Glomerular visceral epithelial cell (primary cell): Measurements from ENCODE around the gene VWA8.
"Not testable (repeated sequence)": the region's sequence is repeated elsewhere in the genome, so short reads cannot be mapped to it uniquely, and the experiment has no call there.

Experiments
- DNase-seq: peaks from one replicate; pipeline ENCODE4 v3.0.0-alpha.2; 2016; ENCODE audit errors: extremely low spot score

The VWA8 gene

DNA sequence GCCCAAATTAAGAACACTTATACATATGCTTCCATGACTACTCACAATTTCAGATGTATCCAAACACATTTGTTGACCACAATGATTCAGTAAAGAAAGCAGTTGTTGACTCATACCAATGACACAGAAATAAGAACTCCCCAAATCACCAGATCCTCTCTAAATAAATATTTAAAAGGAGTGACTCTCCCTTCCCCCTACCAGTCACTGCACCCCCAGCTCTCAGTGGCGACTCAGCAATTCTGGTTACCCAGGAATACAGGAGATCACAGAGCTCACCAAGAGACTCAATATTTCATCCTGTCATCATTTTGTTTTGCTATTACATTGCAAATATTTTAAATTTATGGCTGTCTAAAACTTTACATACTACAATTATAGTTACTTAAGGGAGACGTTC, 372.0 kb downstream of the VWA8 start:
- DNase-seq, result peak; percentile 70

DNA sequence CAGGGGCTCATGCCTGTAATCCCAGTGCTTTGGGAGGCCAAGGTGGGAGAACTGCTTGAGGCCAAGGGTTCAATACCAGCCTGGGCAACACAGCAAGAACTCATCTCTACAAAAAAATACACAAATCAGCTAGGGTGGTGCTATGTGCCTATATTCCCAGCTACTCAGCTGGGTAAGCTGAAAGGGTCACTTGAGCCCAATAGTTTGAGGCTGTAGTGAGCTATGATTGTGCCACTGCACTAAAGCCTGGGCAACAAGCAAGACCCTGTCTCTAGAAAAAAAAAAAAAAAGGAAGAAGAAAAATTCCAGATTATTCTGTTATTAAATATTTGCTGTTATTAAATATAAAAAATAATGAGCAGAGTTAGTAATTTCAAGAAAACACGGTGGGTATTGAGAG, 372.5 kb downstream of the VWA8 start:
- DNase-seq, result no peak

DNA sequence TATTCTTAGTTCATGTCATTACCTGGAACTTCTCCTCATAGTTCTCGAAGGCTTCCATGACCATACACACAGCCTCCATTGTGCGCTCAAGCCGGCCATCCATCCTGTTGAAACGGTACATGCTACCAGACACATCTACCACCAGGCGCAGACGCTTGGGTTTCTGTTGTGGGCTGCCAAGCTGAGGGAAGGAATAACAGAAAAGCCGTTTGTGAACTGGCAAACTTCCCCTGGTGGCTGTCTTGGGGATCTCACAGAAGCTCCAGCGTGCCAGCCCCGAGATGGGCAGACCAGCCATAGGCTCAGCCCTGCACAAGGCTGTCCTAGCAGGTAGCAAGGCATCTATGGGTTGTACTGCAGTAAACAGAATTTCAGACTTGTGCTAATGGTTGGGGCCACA, 373.4 kb downstream of the VWA8 start:
- DNase-seq, result no peak

DNA sequence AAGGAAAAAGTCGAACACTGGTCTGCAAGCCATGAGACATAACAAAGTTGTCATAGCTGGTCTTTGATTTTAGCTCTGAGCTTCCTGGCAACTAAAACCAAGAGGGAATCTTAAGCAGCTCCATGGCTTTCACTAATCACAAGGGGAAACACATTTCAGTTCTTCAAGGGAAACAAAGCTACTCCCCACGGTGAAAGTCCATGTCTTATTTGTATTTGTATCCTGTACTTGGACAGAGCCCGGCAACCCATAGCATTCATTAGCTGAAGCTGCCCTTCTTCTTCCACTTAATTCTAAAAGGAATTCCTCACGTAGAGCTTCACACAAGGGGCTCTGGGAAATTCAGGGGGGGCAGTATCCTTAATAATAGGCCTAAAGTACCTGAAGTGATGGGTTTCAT, 374.7 kb downstream of the VWA8 start:
- no peak for DNase-seq

DNA sequence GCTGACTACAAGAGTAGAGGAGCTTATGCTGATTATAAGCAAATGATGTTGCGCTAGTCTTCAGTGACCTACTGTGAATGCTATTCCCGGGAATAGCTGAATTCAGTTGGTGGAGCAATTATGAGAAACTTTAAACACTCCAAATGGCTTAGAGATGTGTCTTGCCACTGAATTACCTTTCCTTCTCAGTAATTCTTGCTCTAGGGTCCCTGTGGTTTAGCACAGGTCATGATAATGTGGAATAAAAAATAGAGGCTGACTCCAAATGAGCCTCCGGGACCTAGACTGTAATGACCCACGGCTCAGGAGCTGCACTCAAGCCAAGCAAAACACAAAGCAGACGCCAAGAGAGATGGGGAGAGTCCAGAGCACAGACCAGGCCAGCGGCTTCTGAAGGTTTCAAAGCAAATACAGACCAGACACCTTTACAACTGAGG, 378.9 kb downstream of the VWA8 start:
- no peak for DNase-seq

DNA sequence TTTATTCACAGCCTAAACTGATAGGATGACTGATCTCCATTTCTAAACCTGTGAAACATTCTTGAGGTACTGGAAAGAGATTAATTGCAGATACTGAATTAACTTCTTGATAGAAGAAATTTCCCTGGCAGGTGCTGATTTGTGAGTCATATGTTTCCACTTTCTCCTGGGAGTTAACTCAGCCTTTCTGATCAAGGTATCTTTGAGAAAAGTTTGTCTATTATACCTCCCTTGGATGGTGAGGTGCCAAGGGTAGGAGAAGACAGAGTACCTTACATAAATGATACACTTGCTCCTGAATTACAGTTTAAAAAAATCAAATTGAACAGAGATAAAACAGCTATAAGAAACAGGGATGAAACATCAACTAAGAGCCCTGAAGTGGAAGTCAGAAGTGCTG, 380.6 kb downstream of the VWA8 start:
- DNase-seq, result no peak

DNA sequence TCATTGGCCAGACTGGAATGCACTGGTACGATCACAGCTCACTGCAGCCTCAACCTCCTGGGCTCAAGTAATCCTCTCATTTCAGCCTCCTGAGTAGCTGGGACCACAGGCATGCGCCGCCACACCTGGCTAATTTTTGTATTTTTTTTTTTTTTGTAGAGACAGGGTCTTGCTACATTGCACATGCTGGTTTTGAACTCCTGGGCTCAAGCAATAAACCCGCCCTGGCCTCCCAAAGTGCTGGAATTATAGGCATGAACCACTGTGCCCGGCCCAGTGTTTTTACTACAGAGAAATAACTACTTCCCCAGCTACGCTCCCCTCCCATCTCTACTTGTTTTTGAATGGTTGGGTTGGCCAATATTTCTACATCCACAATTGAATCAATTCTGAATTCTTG, 381.0 kb downstream of the VWA8 start:
- no peak for DNase-seq

DNA sequence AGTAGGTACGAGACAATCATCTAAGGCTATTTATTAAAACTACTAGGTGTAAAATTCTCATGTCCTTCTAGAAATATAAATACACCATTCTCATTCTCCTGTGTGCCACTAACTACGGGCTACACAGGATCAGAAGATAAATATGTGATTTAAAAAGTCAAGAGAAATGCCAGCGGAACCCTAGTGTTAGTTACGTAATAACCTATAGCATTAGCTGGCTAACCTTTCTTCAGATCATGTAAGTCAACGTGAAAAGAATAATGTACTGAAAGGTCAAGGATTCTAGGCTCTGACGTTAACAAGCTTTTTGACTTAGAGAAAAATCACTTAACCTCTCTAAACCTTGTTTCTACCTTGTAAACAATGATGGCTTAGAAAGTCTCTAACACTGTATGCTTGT, 381.7 kb downstream of the VWA8 start:
- no peak for DNase-seq

DNA sequence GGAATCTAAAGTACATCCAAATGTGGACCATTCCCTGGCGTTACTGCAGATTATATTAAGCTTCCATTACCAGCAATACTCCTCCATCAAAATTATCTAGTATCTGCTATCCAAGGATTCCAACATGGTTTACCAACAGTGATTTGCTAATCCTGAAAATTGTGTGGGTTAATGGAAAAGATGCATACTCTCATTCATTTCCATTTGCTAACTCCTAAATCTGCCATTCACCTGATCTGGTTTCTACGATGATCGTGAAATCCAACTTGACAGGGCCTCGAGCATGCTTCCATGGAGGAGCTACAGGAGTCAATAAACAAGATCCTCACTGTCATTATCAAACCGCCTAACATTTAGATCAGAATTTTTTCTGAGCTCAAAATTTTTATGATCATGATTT, 382.5 kb downstream of the VWA8 start:
- DNase-seq, result no peak

DNA sequence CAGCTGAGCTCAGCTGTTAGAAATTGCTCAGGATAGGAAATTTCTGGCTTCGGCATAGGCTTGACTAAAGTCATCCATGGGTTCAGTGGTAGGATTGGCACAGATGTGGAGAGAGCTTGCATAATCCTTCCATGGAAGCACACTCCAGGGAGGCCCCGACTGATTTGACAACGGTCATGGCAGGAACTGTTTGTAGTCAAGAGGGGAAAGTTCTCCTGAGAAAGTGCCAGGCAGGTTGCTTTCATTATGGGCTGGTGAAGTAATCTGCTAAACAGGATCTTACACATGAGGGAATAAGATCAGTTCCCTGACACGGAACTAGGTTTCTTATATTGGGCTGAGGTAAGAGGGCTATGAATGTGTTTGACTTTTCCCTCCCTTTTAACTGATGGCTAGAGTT, 383.5 kb downstream of the VWA8 start:
- DNase-seq, result no peak

DNA sequence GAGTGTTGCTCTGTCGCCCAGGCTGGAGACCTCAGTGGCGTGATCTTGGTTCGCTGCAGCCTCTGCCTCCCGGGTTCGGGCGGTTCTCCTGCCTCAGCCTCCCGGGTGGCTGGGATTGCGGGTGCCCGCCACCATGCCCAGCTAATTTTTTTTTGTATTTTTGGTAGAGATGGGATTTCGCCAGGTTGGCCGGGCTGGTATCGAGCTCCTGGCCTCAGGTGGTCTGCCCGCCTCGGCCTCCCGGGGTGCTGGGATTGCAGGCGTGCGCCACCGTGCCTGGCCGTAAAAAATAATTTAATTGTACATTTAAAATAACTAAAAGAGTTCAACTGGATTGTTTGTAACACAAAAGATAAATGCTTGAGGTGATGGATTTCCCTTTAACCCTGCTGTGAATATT, 387.3 kb downstream of the VWA8 start:
- DNase-seq, result not testable (repeated sequence)

DNA sequence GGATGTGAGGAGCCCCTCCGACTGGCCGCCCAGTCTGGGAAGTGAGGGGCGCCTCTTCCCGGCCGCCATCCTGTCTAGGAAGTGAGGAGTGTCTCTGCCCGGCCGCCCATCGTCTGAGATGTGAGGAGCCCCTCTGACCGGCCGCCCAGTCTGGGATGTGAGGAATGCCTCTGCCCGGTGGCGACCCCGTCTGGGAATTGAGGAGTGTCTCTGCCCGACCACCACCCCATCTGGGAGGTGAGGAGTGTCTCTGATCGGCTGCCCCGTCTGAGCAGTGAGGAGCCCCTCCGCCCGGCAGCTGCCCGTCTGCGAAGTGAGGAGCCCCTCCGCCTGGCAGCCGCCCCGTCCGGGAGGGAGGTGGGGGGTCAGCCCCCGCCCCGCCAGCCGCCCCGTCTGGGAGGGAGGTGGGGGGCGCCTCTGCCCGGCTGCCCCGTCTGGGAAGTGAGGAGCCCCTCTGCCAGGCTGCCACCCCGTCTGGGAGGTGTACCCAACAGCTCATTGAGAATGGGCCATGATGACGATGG, 389.0 kb downstream of the VWA8 start:
- DNase-seq, result not testable (repeated sequence)

DNA sequence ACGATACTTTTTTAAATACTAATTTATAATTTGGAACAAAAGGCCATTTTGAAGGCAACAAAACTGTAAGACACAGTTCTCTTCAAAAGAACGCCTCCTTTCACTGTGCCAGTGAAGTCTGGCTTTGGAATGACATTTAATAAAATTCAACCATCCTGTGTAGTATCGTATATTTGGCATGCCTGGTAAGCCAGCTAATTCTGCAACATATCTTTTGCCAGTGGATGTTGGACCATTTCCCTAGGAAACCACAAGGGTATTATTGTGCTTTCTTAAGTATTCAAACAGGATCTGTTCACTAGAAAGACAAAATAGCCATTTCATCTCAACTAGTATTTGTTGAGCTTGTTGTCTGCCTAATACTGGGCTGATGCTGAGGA, 391.9 kb downstream of the VWA8 start:
- peak; percentile 22 for DNase-seq

DNA sequence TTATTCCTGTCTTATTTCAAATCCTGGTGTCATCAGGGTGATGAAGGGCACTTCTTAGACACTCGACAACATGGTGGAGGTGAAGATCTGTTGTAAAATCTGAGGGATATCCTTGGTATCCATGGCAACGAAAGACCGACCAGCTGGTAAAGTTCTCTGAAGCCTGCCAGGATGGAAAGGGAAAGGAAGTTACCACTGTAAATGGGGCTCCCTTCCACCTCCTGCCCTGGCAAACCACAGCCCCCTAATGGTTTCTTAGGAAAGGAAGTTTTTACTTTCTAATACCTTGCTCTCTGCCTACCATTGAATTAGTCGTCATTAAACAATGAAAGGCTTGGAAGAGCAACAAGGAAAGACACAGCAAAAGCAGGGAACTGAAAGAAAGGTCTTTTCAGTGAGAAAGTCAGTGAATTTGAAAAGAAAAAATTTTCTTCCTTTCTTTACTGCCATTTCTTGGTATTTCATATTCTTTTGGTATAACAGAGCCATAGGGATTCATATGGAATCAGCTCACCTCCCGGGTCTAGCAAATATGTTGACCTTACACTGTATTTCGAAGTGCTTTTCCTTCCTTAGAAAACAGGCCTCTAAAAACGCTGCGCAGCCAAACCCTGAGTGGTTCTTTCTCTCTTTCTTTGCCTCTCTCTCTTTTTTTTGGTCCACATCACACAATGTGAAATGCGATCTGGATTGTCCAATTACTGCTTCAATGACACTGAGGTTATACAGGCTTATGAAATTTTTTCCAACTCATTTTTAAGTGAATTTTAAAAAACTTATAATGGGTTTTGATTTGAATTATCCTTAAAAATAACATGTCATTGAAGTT, 392.6 kb downstream of the VWA8 start:
- peak; percentile 39 for DNase-seq

DNA sequence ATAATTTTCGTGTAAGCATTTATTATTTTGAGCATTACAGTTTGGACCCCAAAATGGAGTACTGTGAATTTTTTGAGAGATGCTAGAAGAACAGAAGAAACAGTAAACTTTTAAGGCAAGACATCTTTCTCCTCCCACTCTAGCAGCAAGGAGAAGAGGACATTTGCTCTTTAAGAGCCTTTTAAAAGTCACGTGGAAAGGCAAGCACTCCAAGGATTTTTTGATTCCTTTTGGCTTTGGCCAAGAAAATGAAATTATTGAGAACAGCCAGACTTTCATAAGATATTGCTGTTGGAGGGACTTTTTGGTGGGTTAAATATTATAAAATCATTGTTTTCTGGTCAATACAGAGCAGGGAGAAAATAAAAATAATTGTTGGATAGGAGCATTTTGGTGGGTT, 393.5 kb downstream of the VWA8 start:
- no peak for DNase-seq

DNA sequence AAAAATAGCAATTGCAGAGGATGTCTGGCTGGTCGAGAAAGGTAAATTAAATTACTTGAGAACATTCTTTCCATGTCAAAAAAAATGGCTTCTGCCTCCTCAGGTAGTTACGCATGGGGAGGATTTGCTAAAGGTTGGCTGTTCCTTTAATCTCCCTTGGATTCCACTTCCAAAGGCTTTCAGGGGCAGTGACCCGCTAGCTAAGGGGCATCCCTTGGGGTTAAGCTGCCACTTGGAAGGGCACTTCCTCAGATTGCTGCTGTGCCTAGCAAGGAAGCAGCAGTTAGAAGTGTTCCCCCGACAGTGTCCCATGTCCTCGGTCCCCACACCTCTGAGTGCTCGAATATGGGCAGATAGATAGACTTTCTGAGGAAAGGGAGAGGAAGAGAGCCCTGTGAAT, 395.1 kb downstream of the VWA8 start:
- no peak for DNase-seq

DNA sequence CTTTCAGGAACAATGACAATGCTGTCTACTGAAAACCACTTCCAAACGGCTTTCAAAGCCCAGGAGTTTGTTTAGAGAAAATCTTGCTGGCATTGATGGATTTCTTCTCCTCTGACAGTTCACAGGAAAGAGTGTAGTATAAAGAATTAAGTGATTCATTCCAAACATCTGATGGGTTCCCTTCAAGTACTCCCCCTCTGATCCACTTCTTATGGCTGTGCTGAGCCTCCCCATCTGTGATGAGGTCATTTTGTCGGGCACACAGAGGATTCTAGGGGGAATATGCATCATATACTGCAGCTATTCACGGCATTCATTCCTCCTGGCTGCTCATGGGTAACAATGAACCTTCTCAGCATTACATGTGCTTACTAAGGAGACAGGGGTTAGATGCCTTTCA, 395.7 kb downstream of the VWA8 start:
- DNase-seq, result peak; percentile 94

DNA sequence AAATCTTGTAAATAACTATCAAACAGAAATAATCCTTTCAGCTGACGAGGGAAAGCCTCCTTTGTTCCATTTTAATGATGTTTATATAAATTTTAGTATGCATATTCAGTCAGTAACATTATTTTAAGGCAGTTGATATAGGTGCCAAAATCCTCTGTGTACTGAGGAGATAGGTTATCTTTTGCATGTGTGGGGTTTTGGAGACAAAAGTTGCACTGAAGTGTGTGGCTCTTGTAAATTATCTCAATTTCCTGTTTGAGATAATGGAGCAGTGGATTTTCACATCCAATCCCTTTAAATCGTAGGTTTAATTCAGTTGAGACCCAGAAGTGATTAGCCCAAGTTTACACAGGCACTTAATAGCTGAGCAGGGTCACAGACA, 396.9 kb downstream of the VWA8 start:
- no peak for DNase-seq

DNA sequence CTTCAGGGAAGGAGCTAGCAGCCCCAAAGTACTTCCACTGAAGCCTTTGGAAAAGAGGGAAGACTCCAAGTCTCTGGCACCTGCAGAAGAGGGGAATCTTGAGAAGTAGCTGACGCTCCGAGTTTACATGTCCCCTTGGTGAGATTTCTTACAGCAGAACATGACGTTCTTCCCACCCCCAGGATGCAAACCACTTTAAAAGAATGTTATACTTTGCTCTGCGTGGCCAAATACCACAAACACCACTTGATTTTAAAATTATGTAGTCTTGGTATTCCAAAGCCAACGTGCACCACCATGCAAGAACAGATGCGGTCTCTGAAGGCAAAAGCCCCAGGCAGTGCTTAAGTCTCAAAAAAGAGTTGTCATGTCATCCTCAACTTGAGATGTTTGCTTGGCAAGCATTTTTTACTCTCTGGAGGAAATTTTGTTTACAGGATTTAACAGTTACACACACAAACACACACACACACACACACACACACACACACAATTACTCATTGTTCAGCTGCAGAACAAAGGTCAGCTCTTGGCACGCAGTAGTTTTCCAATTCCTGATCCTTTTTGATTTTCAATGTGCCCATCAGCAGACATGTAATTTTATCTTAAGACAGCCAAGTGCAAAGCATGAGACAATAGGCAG, 397.4 kb downstream of the VWA8 start:
- peak; percentile 30 for DNase-seq

DNA sequence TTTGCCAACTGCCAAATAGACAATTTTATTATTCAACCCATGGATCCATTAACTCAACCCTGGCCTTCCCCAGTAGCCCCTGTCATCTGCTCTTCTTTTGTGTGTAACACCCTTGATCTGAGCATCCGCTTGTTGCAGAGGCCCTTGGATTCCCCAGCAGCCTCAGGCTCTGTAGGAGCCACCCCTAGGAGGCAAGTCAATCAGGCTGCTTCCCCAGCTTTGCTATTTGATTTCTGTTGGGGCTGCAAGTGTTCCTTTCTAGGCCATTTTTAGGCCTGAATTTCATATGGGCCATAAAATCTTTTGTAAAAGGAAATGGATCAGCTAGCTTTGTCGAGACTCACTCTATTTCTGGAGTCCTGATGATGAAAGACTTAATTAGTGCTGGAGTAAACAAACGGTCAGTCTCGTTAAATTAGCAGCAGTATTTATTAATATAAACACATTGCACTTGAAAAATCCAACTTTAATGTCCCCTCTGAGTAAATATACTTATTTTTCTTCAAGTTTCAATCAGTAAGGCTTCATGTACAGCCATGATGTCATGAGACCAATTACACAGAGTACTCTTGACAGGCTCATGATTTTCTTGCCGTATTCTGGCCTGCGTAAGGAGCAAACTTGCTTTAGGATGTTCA, 398.2 kb downstream of the VWA8 start:
- DNase-seq, result no peak

DNA sequence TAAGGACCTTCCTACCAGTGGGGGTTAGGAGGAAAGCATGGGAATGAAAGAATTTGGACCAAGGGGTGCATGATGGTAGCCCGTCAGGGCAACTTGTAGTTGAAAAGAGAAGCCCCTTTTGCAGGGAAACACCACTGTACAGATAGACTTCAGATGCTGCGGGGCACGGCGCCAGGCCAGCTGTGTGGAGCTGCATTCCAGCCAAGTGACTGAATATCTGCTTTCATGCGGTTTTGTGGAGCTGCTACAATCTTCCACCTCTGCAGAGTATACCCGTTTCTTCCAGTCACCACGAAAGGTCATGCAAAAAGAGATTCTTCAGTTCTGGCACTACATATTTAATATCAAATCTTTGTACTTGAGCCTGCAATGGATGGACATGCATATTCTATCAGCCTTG, 398.8 kb downstream of the VWA8 start:
- peak; percentile 86 for DNase-seq

DNA sequence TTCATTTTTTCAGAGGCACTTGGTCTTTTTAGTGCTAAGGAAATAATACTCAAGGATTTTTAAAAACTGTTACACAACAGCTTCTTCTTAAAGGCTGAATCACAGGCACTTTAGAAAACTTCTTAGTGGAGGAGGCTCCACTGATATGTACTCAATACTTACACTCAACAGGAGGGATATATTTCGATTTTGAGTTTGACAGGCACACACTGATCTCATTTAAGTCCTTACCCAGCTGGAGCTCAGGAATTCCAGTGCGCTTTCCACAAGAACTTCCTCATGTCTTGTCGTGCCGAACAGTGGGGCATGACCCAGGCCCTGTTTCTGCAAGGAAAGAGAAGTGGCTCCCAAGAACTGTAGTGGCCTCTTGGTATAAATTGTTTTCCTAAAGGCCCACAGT, 399.7 kb downstream of the VWA8 start:
- DNase-seq, result no peak
